Vagina (tissue), 2 donors: ENCODE measurements around the gene EPHB1.

Source experiments
- CTCF ChIP-seq, 3 experiments: fragments of 450-650 bp in 2 of 3; fragments of 200-600 bp in 1 of 3; sonication (generic) in 1 of 3; IDR thresholded peaks; one replicate each; pipeline ENCODE4 v1.5.1; 2017 to 2019; ENCODE audit warnings: antibody characterized with exemption in 3 of 3, mild to moderate bottlenecking in 2 of 3, moderate library complexity in 2 of 3
- POLR2A ChIP-seq, 2 donors: fragments of 450-650 bp; IDR thresholded peaks; one replicate each; pipeline ENCODE4 v1.6.1; 2017; ENCODE audit warnings: antibody characterized with exemption in 2 of 2, mild to moderate bottlenecking in 2 of 2, moderate library complexity in 2 of 2
- POLR2AphosphoS5 ChIP-seq, 2 donors: sonication (generic); formaldehyde crosslinking; IDR thresholded peaks; one replicate each; pipeline ENCODE4 v1.9.0; 2017; ENCODE audit warnings: antibody characterized with exemption in 2 of 2, mild to moderate bottlenecking in 2 of 2, low read depth in 1 of 2; ENCODE audit not compliant: insufficient read depth in 1 of 2

GRCh38 chr3:135190658-135191057 is 395.6 kb downstream of the EPHB1 start:
- no peak for TF ChIP-seq CTCF (IDR thresholded peaks at IDR 0.05)
- no peak for TF ChIP-seq POLR2A (IDR thresholded peaks at IDR 0.05)
- no peak for TF ChIP-seq POLR2AphosphoS5 (IDR thresholded peaks at IDR 0.05; ENCODE audit: insufficient read depth in 1 of 2, low read depth in 1 of 2)
